NB4 (cell line): ENCODE data around the gene NWD2.

Experiments
- DNase-seq: peaks from one replicate; pipeline ENCODE4 v3.0.0; 2010; ENCODE audit warnings: low read depth
- H3K4me3 ChIP-seq: one replicate; pipeline ENCODE4 v1.5.1; 2011; ENCODE audit warnings: mild to moderate bottlenecking, low read depth, low read length, moderate library complexity
- CTCF ChIP-seq: IDR thresholded peaks from one replicate; pipeline ENCODE4 v1.5.1; 2012; ENCODE audit warnings: low read depth, low read length
- MAX ChIP-seq: IDR thresholded peaks from 2 replicates; pipeline ENCODE4 v1.6.1; 2011; ENCODE audit warnings: low read depth, low read length
- MYC ChIP-seq: IDR thresholded peaks from 2 replicates; pipeline ENCODE4 v1.6.1; 2011; ENCODE audit warnings: low read depth, low read length
- POLR2A ChIP-seq: IDR thresholded peaks from 2 replicates; pipeline ENCODE4 v1.6.1; 2011; ENCODE audit warnings: mild to moderate bottlenecking; ENCODE audit not compliant: insufficient read length; ENCODE audit errors: extremely low read depth

NWD2 gene

GRCh38 chr4:37317104-37317643, 72.6 kb downstream of the NWD2 start:
- no peak overlapping the region for H3K4me3 ChIP-seq
- TF ChIP-seq MAX, result no peak
- no peak for TF ChIP-seq MYC
- TF ChIP-seq CTCF, result no peak
- TF ChIP-seq POLR2A, result no peak
- DNase-seq, result no peak

- TF ChIP-seq MYC (no peak), MAX (no peak)
- no peak for DNase-seq
- no peak overlapping the region for H3K4me3 ChIP-seq
These were observed 76.1 kb downstream of the NWD2 start for GRCh38 chr4:37320513-37321235.

- no peak for TF ChIP-seq MAX
- no peak for TF ChIP-seq POLR2A
- no peak for TF ChIP-seq MYC
- no peak for TF ChIP-seq CTCF
- no peak for DNase-seq
- H3K4me3 ChIP-seq, result no peak overlapping the region
These were observed 77.6 kb downstream of the NWD2 start for GRCh38 chr4:37322122-37322521.

- H3K4me3 ChIP-seq, result no peak overlapping the region
- DNase-seq, result no peak
- TF ChIP-seq POLR2A, result no peak
- no peak for TF ChIP-seq MAX
- no peak for TF ChIP-seq CTCF
- no peak for TF ChIP-seq MYC
These were observed 80.0 kb downstream of the NWD2 start for GRCh38 chr4:37324546-37324945.

- no peak overlapping the region for H3K4me3 ChIP-seq
- DNase-seq, result no peak
- TF ChIP-seq MAX (no peak), MYC (no peak), POLR2A (no peak), CTCF (no peak)
These were observed 82.3 kb downstream of the NWD2 start for GRCh38 chr4:37326852-37327251.

- TF ChIP-seq MAX (no peak), CTCF (no peak), MYC (no peak)
- DNase-seq, result no peak
These were observed 94.4 kb downstream of the NWD2 start for GRCh38 chr4:37338972-37339371.

More at GRCh38 chr4:37338972-37339371, 94.4 kb downstream of the NWD2 start:
- H3K4me3 ChIP-seq, result no peak overlapping the region
